GM13977 (cell line): ENCODE results near the gene PCDH9.

Experiments used
- DNase-seq: peaks from one replicate; pipeline ENCODE4 v3.0.0; 2012; ENCODE audit warnings: low spot score
- CTCF ChIP-seq: IDR thresholded peaks from 2 replicates; pipeline ENCODE4 v1.5.1; 2012; ENCODE audit warnings: mild to moderate bottlenecking, control low read depth; ENCODE audit not compliant: insufficient read depth; ENCODE audit errors: extremely low read depth, missing control alignments
- in situ Hi-C: fragments of 300-500 bp; cut with MboI; formaldehyde crosslinking; loops from one replicate; pipeline ENCODE4 v1.12.0; 2022; ENCODE audit warnings: low sequenced_read_pairs, low pct_unique_long_range_greater_than_20kb, mixed read lengths, inconsistent platforms; ENCODE audit not compliant: unreplicated experiment

PCDH9 gene

GRCh38 chr13:66560991-66561390 lies 669.1 kb downstream of the PCDH9 start:
- TF ChIP-seq CTCF, result no peak
- in situ Hi-C loops, result no loop called here
- DNase-seq, result no peak

GRCh38 chr13:66560189-66560588 lies 669.9 kb downstream of the PCDH9 start:
- in situ Hi-C loops, result no loop called here
- no peak for TF ChIP-seq CTCF
- DNase-seq, result no peak

- DNase-seq, result no peak
- in situ Hi-C loops, result no loop called here
Observed at GRCh38 chr13:66559093-66559492, 671.0 kb downstream of the PCDH9 start.

GRCh38 chr13:66558506-66558905 lies 671.6 kb downstream of the PCDH9 start:
- no peak for DNase-seq
- TF ChIP-seq CTCF, result no peak
- in situ Hi-C loops, result no loop called here

More at GRCh38 chr13:66559093-66559492, 671.0 kb downstream of the PCDH9 start:
- no peak for TF ChIP-seq CTCF

GRCh38 chr13:66557357-66557756 lies 672.8 kb downstream of the PCDH9 start:
- TF ChIP-seq CTCF, result no peak
- no peak for DNase-seq
- in situ Hi-C loops, result no loop called here

- TF ChIP-seq CTCF, result no peak
- DNase-seq, result no peak
- in situ Hi-C loops, result no loop called here
Observed at GRCh38 chr13:66556306-66556705, 673.8 kb downstream of the PCDH9 start.

- TF ChIP-seq CTCF, result no peak
- in situ Hi-C loops, result no loop called here
- no peak for DNase-seq
Observed at GRCh38 chr13:66553391-66553790, 676.7 kb downstream of the PCDH9 start.
